ENCODE data around the gene RAB9A. TPM values are rescaled to one million over a fixed set of nuclear protein-coding genes. Genes with fewer than 3 reads are reported as not detected.

Gene RAB9A
- total and polyA plus RNA-seq, 9 of the 15 experiments (the other 6 are each of a cell fraction or from before 2014, with no cell fraction given) = 13.5 to 20.8 (median 17.7) TPM

GRCh38 chrX:13652850-13653693, 35.9 kb upstream of the RAB9A start, which contains the start of gene TCEANC (continued):
- TF ChIP-seq FOXO4 (CRISPR knock-in tag; IDR thresholded peaks at IDR 0.05) (no peak), ZNF436 (CRISPR knock-in tag; IDR thresholded peaks at IDR 0.05) (no peak), DPF2 (IDR thresholded peaks at IDR 0.05) (no peak; the same call in 1 of the 2 replicates), CUX1 (CRISPR knock-in tag; IDR thresholded peaks at IDR 0.05) (no peak), ZNF280A (IDR thresholded peaks at IDR 0.05; ENCODE audit: low read depth, partially characterized antibody) (no peak), BRD9 (IDR thresholded peaks at IDR 0.05; ENCODE audit: low read depth, partially characterized antibody) (no peak), JUNB (CRISPR knock-in tag; conservative IDR thresholded peaks at IDR 0.05) (no peak), PTTG1 (tag; IDR thresholded peaks at IDR 0.05; ENCODE audit: low read depth) (no peak), SUPT5H (IDR thresholded peaks at IDR 0.05) (peak; percentile 76), PBX2 (CRISPR knock-in tag; IDR thresholded peaks at IDR 0.05; ENCODE audit: low read depth) (no peak), PBX2 (tag; conservative IDR thresholded peaks at IDR 0.05; ENCODE audit: low read depth) (no peak), RB1 (IDR thresholded peaks at IDR 0.05; ENCODE audit: low read depth) (0 out of 2 replicates have a peak, but pooled peaks have one; percentile 35), NFE2 (IDR thresholded peaks at IDR 0.05; ENCODE audit: low read depth) (no peak), ZNF77 (CRISPR knock-in tag; IDR thresholded peaks at IDR 0.05) (no peak), ETV1 (tag; conservative IDR thresholded peaks at IDR 0.05; ENCODE audit: low read depth) (peak; percentile 75), ZNF184 (CRISPR knock-in tag; IDR thresholded peaks at IDR 0.05) (no peak), PPARD (CRISPR knock-in tag; IDR thresholded peaks at IDR 0.05) (no peak), POLR2G (IDR thresholded peaks at IDR 0.05; ENCODE audit: low read depth, low read length) (peak; percentile 92)
